Nephron progenitor cell (in vitro differentiated cells): ENCODE measurements around the gene MCTP1.

Experiments used
- DNase-seq: peaks from one replicate; pipeline ENCODE4 v3.0.0; 2021
- H3K27ac Mint-ChIP-seq: 2 replicates; pipeline ENCODE4 v1.8.0; 2021; ENCODE audit warnings: mild to moderate bottlenecking, moderate library complexity, mixed read lengths
- H3K27me3 Mint-ChIP-seq: 2 replicates; pipeline ENCODE4 v1.8.0; 2021; ENCODE audit warnings: mild to moderate bottlenecking, low read depth, mixed read lengths; ENCODE audit not compliant: poor library complexity
- H3K36me3 Mint-ChIP-seq: 2 replicates; pipeline ENCODE4 v1.8.0; 2021; ENCODE audit warnings: low read depth, mixed read lengths
- H3K4me1 Mint-ChIP-seq: 2 replicates; pipeline ENCODE4 v1.8.0; 2021; ENCODE audit warnings: mixed read lengths
- H3K4me3 Mint-ChIP-seq: 2 replicates; pipeline ENCODE4 v1.8.0; 2021; ENCODE audit warnings: mild to moderate bottlenecking, moderate library complexity, mixed read lengths
- H3K9me3 Mint-ChIP-seq: 2 replicates; pipeline ENCODE4 v1.8.0; 2021; ENCODE audit warnings: mild to moderate bottlenecking, moderate library complexity, mixed read lengths
- CTCF ChIP-seq: fragments of 200-600 bp; sonication (generic); IDR thresholded peaks from 2 replicates; pipeline ENCODE4 v1.5.0; 2021; ENCODE audit warnings: antibody characterized with exemption

The MCTP1 gene

GRCh38 chr5:94693845-94694370 lies 591.0 kb downstream of the MCTP1 start:
- no peaks in the 10 kb centered on the region for H3K27me3 Mint-ChIP-seq
- DNase-seq, result no peak
- H3K4me3 Mint-ChIP-seq, result no peak overlapping the region
- TF ChIP-seq CTCF, result no peak
- H3K27ac Mint-ChIP-seq, result no peak overlapping the region
- peaks cover 34% of the 10 kb centered on the region for H3K4me1 Mint-ChIP-seq
- no peaks in the 10 kb centered on the region for H3K36me3 Mint-ChIP-seq
- no peaks in the 10 kb centered on the region for H3K9me3 Mint-ChIP-seq

- TF ChIP-seq CTCF, result peak; percentile 37
- no peaks in the 10 kb centered on the region for H3K36me3 Mint-ChIP-seq
- H3K4me3 Mint-ChIP-seq, result no peak overlapping the region
- no peak for DNase-seq
- no peaks in the 10 kb centered on the region for H3K27me3 Mint-ChIP-seq
- H3K27ac Mint-ChIP-seq, result no peak overlapping the region
- peaks cover 31% of the 10 kb centered on the region for H3K4me1 Mint-ChIP-seq
- H3K9me3 Mint-ChIP-seq, result no peaks in the 10 kb centered on the region
These were observed 591.7 kb downstream of the MCTP1 start for GRCh38 chr5:94693043-94693822.

GRCh38 chr5:94692581-94692980 lies 592.3 kb downstream of the MCTP1 start:
- Mint-ChIP-seq H3K27ac (no peak overlapping the region), H3K27me3 (no peaks in the 10 kb centered on the region), H3K9me3 (no peaks in the 10 kb centered on the region), H3K4me1 (peaks cover 27% of the 10 kb centered on the region), H3K36me3 (peaks cover 2% of the 10 kb centered on the region), H3K4me3 (no peak overlapping the region)
- no peak for TF ChIP-seq CTCF
- DNase-seq, result no peak

GRCh38 chr5:94691949-94692348 lies 592.9 kb downstream of the MCTP1 start:
- Mint-ChIP-seq H3K4me1 (peaks cover 27% of the 10 kb centered on the region), H3K9me3 (no peaks in the 10 kb centered on the region), H3K27ac (no peak overlapping the region), H3K27me3 (no peaks in the 10 kb centered on the region), H3K4me3 (no peak overlapping the region), H3K36me3 (peaks cover 8% of the 10 kb centered on the region)
- TF ChIP-seq CTCF, result no peak
- no peak for DNase-seq

- TF ChIP-seq CTCF, result no peak
- Mint-ChIP-seq H3K27ac (no peak overlapping the region), H3K36me3 (peaks cover 10% of the 10 kb centered on the region), H3K4me1 (peaks cover 27% of the 10 kb centered on the region), H3K4me3 (no peak overlapping the region), H3K9me3 (no peaks in the 10 kb centered on the region), H3K27me3 (no peaks in the 10 kb centered on the region)
- DNase-seq, result no peak
These were observed 593.6 kb downstream of the MCTP1 start for GRCh38 chr5:94691291-94691690.

- Mint-ChIP-seq H3K9me3 (no peaks in the 10 kb centered on the region), H3K27me3 (no peaks in the 10 kb centered on the region), H3K27ac (peak overlapping the region; percentile 77), H3K4me3 (no peak overlapping the region), H3K36me3 (peaks cover 13% of the 10 kb centered on the region), H3K4me1 (peaks cover 27% of the 10 kb centered on the region)
- DNase-seq, result no peak
- no peak for TF ChIP-seq CTCF
These were observed 594.1 kb downstream of the MCTP1 start for GRCh38 chr5:94690778-94691177.
